ENCODE data around the gene CC2D2A.

DNA sequence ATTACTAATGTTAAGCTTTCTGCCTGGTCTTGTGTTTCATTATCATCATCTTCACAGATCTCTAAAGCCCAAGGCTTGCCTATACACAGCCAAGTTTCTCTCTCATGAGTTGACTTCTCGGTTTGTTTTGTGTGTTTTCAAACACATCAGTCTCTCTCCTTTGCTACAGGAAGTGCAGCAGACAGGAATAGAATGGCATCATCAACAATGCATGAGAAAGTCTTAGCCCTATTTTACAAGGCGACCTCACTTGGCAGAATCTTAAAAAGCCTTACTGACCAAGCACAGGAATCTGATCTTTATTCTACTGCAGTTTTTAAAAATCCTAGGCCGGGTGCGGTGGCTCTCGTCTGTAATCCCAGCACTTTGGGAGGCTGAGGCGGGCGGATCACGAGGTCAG lies 36.8 kb downstream of the CC2D2A start:
- TF ChIP-seq, protein P1, sequence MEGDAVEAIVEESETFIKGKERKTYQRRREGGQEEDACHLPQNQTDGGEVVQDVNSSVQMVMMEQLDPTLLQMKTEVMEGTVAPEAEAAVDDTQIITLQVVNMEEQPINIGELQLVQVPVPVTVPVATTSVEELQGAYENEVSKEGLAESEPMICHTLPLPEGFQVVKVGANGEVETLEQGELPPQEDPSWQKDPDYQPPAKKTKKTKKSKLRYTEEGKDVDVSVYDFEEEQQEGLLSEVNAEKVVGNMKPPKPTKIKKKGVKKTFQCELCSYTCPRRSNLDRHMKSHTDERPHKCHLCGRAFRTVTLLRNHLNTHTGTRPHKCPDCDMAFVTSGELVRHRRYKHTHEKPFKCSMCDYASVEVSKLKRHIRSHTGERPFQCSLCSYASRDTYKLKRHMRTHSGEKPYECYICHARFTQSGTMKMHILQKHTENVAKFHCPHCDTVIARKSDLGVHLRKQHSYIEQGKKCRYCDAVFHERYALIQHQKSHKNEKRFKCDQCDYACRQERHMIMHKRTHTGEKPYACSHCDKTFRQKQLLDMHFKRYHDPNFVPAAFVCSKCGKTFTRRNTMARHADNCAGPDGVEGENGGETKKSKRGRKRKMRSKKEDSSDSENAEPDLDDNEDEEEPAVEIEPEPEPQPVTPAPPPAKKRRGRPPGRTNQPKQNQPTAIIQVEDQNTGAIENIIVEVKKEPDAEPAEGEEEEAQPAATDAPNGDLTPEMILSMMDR (IDR thresholded peaks at IDR 0.05; ENCODE audit: insufficient read depth, low read length, poor library complexity, severe bottlenecking): no peak
- TF ChIP-seq EZH2phosphoT487 (conservative IDR thresholded peaks at IDR 0.05; ENCODE audit: low read length): no peak
